Lower leg skin (tissue), 4 donors: ENCODE data around the gene VCP. TPM values are rescaled to one million over a fixed set of nuclear protein-coding genes. Genes with fewer than 3 reads are reported as not detected.

Source experiments
- DNase-seq, 2 donors: peaks; one replicate each; pipeline ENCODE4 v3.0.0-alpha.2; 2019; ENCODE audit warnings: low spot score in 2 of 2
- H3K4me3 ChIP-seq: fragments of 200-600 bp; sonication (generic); 2 replicates; pipeline ENCODE4 v1.5.1; 2017; ENCODE audit warnings: mild to moderate bottlenecking, low read depth; ENCODE audit not compliant: poor library complexity, severe bottlenecking
- CTCF ChIP-seq, 3 donors: fragments of 450-650 bp; IDR thresholded peaks; one replicate each; pipeline ENCODE4 v1.5.1; 2016; ENCODE audit warnings: antibody characterized with exemption in 3 of 3, mild to moderate bottlenecking in 3 of 3, moderate library complexity in 2 of 3
- POLR2A ChIP-seq, 2 donors: fragments of 450-650 bp; IDR thresholded peaks; one replicate each; pipeline ENCODE4 v1.6.1; 2016 to 2017; ENCODE audit warnings: antibody characterized with exemption in 2 of 2, mild to moderate bottlenecking in 1 of 2, moderate library complexity in 1 of 2
- WGBS, 2 donors: methylation state at CpG; one replicate each; pipeline ENCODE4 v1.1.5; 2018; 5-methylcytosine and 5-hydroxymethylcytosine counted together
- intact Hi-C: fragments of 100-400 bp; cut with DNase I; formaldehyde crosslinking; loops from one replicate; pipeline ENCODE4 v1.15.0; 2023; ENCODE audit warnings: low total_unique reads
- total RNA-seq, 4 donors: library from RNA; depleted of rRNA; stranded (reverse); fragments of >200 nt; gene quantifications; one replicate each; pipeline ENCODE4 v1.1.0, GENCODE V29; 2016

Gene VCP
- total RNA-seq, 4 donors from 2014 or later = 122 to 194 (median 156) TPM

GRCh38 chr9:35044071-35044470 lies 28.4 kb downstream of the VCP start:
- DNase-seq = no peak
- TF ChIP-seq CTCF (IDR thresholded peaks at IDR 0.05) (no peak), POLR2A (IDR thresholded peaks at IDR 0.05) (no peak)
- H3K4me3 ChIP-seq = no peak overlapping the region
- intact Hi-C loops = no loop called here
- WGBS, 2 donors = 89 to 96% methylated on average over 3 of the region's 3 CpGs

- intact Hi-C loops = no loop called here
- no peak overlapping the region for H3K4me3 ChIP-seq
- WGBS, 2 donors = 89 to 95% methylated on average over 6 of the region's 6 CpGs
- DNase-seq = no peak
- TF ChIP-seq POLR2A (IDR thresholded peaks at IDR 0.05) (no peak), CTCF (IDR thresholded peaks at IDR 0.05) (no peak)
Observed at GRCh38 chr9:35042891-35043545, 29.4 kb downstream of the VCP start.

- no peak for TF ChIP-seq POLR2A (IDR thresholded peaks at IDR 0.05)
- no peak for TF ChIP-seq CTCF (IDR thresholded peaks at IDR 0.05)
- DNase-seq = no peak
- 77 to 86% methylated on average over 3 of the region's 3 CpGs for WGBS, 2 donors
- no peak overlapping the region for H3K4me3 ChIP-seq
- intact Hi-C loops = no loop called here
Observed at GRCh38 chr9:35042081-35042604, 30.3 kb downstream of the VCP start.

GRCh38 chr9:35035851-35036701 lies 36.3 kb downstream of the VCP start:
- WGBS, 2 donors = 39 to 63% methylated on average over 46 to 48 of the region's 48 CpGs
- intact Hi-C loops = no loop called here
- H3K4me3 ChIP-seq = no peak overlapping the region
- DNase-seq = no peak
- no peak for TF ChIP-seq CTCF (IDR thresholded peaks at IDR 0.05)
- TF ChIP-seq POLR2A (IDR thresholded peaks at IDR 0.05) = no peak

- TF ChIP-seq POLR2A (IDR thresholded peaks at IDR 0.05) (no peak), CTCF (IDR thresholded peaks at IDR 0.05) (no peak)
- DNase-seq = no peak
- no peak overlapping the region for H3K4me3 ChIP-seq
- WGBS, 2 donors = 94 to 97% methylated on average over 2 of the region's 2 CpGs
- intact Hi-C loops = no loop called here
Observed at GRCh38 chr9:35033101-35033500, 39.3 kb downstream of the VCP start.
